Common myeloid progenitor, CD34-positive (primary cell): ENCODE results near the gene TMEM255B.

Experiments
- CTCF ChIA-PET: fragments of 350-600 bp; sonication (Branson Sonifier 250); formaldehyde crosslinking; loops from one replicate; lab custom pipeline; 2021; ENCODE audit warnings: antibody characterized with exemption; lab: Charles Lee
- POLR2A ChIA-PET: fragments of 350-600 bp; sonication (Branson Sonifier 250); formaldehyde crosslinking; loops from one replicate; lab custom pipeline; 2021; ENCODE audit warnings: antibody characterized with exemption; lab: Charles Lee
- DNase-seq, 3 donors: peaks; one replicate each; pipeline versions ENCODE4 v3.0.0 to v3.0.0-alpha.2; 2013
- H3K27ac ChIP-seq, 2 experiments: 1 replicate in 1 of 2; 2 replicates in 1 of 2; pipeline ENCODE4 v1.7.0; 2013; ENCODE audit warnings: inconsistent platforms in 2 of 2, low read length in 2 of 2, mild to moderate bottlenecking in 2 of 2, low read depth in 1 of 2, moderate library complexity in 1 of 2; ENCODE audit not compliant: severe bottlenecking in 2 of 2, insufficient read depth in 1 of 2, poor library complexity in 1 of 2
- H3K27me3 ChIP-seq, 5 experiments: replicated peaks in 2 of 5; 1 replicate in 3 of 5; 2 replicates in 2 of 5; pipeline versions ENCODE4 v1.6.1 to v1.7.0; 2013; ENCODE audit warnings: low read length in 4 of 5, mild to moderate bottlenecking in 2 of 5, moderate library complexity in 2 of 5, inconsistent platforms in 1 of 5; ENCODE audit not compliant: insufficient read depth in 5 of 5, control insufficient read depth in 4 of 5
- H3K36me3 ChIP-seq, 4 experiments: 1 replicate in 2 of 4; 2 replicates in 2 of 4; pipeline versions ENCODE4 v1.6.1 to v1.7.0; 2013; ENCODE audit warnings: low read length in 3 of 4, control low read depth in 1 of 4, mild to moderate bottlenecking in 1 of 4; ENCODE audit not compliant: control insufficient read depth in 4 of 4, insufficient read depth in 4 of 4
- H3K4me1 ChIP-seq, 4 experiments: 1 replicate in 3 of 4; 2 replicates in 1 of 4; pipeline versions ENCODE4 v1.6.1 to v1.7.1; 2013; ENCODE audit warnings: low read length in 3 of 4, mild to moderate bottlenecking in 3 of 4, control low read depth in 1 of 4, inconsistent platforms in 1 of 4, moderate library complexity in 1 of 4; ENCODE audit not compliant: control insufficient read depth in 4 of 4, insufficient read depth in 4 of 4; ENCODE audit errors: control extremely low read depth in 1 of 4
- H3K4me3 ChIP-seq, 7 experiments: 1 replicate in 4 of 7; 2 replicates in 3 of 7; pipeline versions ENCODE4 v1.5.1 to v1.7.0; 2013; ENCODE audit warnings: mild to moderate bottlenecking in 7 of 7, low read length in 6 of 7, moderate library complexity in 6 of 7, inconsistent platforms in 2 of 7, low read depth in 2 of 7, control low read depth in 1 of 7; ENCODE audit not compliant: insufficient read depth in 4 of 7, control insufficient read depth in 1 of 7; ENCODE audit errors: extremely low read depth in 1 of 7
- H3K9me3 ChIP-seq, 5 experiments: 1 replicate in 4 of 5; 2 replicates in 1 of 5; pipeline versions ENCODE4 v1.6.1 to v1.7.1; 2013; ENCODE audit warnings: low read length in 4 of 5, mild to moderate bottlenecking in 2 of 5, inconsistent platforms in 1 of 5, low read depth in 1 of 5, moderate library complexity in 1 of 5; ENCODE audit not compliant: control insufficient read depth in 4 of 5, insufficient read depth in 2 of 5; ENCODE audit errors: control extremely low read depth in 1 of 5
- WGBS: methylation state at CpG from one replicate; pipeline ENCODE4 v1.1.5; 2013; ENCODE audit not compliant: insufficient coverage; 5-methylcytosine and 5-hydroxymethylcytosine counted together

TMEM255B gene

DNA sequence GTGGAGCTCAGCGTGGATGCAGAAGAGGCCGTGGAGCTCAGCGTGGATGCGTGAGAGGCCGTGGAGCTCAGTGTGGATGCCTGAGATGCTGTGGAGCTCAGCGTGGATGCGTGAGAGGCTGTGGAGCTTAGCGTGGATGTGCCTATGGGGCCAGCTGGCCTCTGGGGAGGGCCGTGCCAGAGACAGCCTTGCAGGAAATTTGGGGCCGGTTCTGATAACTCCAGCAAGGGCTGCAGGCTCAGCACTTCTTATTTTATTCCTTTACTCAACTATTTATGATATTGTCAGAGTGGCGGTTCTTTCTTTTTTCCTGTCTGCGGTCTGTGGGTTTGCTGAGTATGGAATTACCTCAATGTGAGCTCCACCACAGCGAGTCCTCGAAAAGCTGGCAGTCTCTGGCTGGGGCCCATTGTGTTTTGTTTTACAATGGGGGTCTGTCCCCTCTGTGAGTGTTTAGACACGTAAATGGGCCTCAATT lies 17.8 kb upstream of the TMEM255B start:
- Histone ChIP-seq H3K4me3 (peak overlapping the region in 3 of 7 experiments; percentile 25 to 45 (median 45)), H3K4me1 (peaks cover 6 to 45% (median 37%) of the 10 kb centered on the region in 4 experiments), H3K27ac (no peak overlapping the region), H3K36me3 (no peaks in the 10 kb centered on the region), H3K9me3 (no peaks in the 10 kb centered on the region), H3K27me3 (peaks cover 0 to 49% (median 14%) of the 10 kb centered on the region in 5 experiments)
- peak; percentile 70 to 90 (median 90) for DNase-seq
- 0% methylated on average over 8 of the region's 15 CpGs for WGBS
- POLR2A ChIA-PET = interaction anchor here (0.6 kb wide), 1 partner anchor 565 kb away, joined by 3 read pairs; no protein-coding TSS in a partner anchor
- CTCF ChIA-PET = interaction anchor here (0.9 to 4.2 kb wide), 7 partner anchors 9 to 205 kb away, joined by 3 to 21 read pairs (median 4); no protein-coding TSS in a partner anchor

DNA sequence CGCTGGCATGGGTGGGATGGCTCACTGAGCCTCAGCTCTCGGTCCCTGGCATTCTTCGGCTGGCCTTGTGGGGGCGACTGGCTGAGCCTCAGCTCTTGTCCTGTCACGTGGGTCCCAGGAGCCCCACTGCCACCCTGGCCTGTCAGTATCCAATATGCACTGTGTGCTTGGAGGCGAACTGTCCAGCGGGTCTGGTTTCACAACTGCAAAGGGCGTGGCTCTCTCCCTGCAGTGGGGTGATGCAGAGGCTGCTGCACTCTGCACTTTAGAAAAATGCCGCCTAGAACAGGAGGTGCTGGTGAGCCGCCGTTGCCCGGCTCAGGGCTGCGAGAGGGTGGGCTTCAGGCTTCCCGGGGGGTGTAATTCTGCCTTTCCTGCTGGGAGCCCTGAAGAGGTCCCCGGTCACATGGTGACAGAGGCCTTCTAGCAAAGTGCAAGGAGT lies 17.0 kb upstream of the TMEM255B start:
- ChIA-PET CTCF (interaction anchor here (0.9 to 4.2 kb wide), 6 partner anchors 8 to 204 kb away, joined by 3 to 21 read pairs (median 4); no protein-coding TSS in a partner anchor), POLR2A (no interaction called here)
- Histone ChIP-seq H3K27me3 (peaks cover 0 to 45% (median 11%) of the 10 kb centered on the region in 5 experiments), H3K27ac (no peak overlapping the region), H3K36me3 (no peaks in the 10 kb centered on the region), H3K4me3 (peak overlapping the region in 3 of 7 experiments; percentile 19 to 45 (median 45)), H3K4me1 (peaks cover 6 to 38% (median 33%) of the 10 kb centered on the region in 4 experiments), H3K9me3 (no peaks in the 10 kb centered on the region)
- 10% methylated on average over 14 of the region's 15 CpGs for WGBS
- peak; percentile 46 to 62 (median 57) for DNase-seq

DNA sequence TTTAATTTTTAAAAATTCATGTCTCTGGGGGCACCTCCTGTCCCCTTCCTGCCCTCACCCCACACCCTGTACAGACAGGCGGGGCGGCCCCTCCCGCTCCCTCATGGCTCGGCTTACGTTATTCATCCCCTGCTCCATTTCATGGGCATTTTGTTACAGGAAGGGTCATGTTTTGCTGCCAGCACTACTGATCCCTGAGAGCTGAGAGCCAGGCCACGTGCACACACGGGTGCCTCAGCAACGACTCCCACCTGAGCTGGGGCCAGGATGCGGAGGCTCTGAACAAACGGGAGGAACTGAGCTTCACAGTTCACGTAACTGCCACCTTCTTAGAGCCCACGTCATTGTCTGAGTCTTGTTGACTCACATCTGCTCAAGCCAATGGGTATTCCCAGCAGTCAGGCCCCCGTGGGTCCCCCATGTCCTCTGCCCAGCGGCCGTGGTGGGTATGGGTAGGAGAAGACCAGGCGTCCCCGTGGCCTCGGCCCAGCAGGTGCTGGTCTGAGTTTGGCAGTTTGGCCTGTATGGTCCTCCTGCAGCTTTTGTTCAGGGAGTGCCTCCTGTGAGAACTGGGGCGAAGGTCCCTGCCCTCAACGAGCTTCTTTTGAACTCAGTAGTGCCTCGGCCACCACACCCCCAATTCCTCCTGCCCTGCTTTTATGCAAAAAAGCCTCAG lies 16.4 kb upstream of the TMEM255B start:
- WGBS = 75% methylated on average over 14 of the region's 21 CpGs
- Histone ChIP-seq H3K27ac (no peak overlapping the region), H3K4me1 (peaks cover 6 to 38% (median 33%) of the 10 kb centered on the region in 4 experiments), H3K9me3 (no peaks in the 10 kb centered on the region), H3K27me3 (peaks cover 0 to 48% (median 11%) of the 10 kb centered on the region in 5 experiments), H3K4me3 (peak overlapping the region in 2 of 7 experiments; percentile 19 to 45), H3K36me3 (no peaks in the 10 kb centered on the region)
- no peak for DNase-seq
- CTCF ChIA-PET = interaction anchor here (1.2 to 4.2 kb wide), 5 partner anchors 11 to 60 kb away, joined by 3 to 21 read pairs (median 5); no protein-coding TSS in a partner anchor
- POLR2A ChIA-PET = no interaction called here

DNA sequence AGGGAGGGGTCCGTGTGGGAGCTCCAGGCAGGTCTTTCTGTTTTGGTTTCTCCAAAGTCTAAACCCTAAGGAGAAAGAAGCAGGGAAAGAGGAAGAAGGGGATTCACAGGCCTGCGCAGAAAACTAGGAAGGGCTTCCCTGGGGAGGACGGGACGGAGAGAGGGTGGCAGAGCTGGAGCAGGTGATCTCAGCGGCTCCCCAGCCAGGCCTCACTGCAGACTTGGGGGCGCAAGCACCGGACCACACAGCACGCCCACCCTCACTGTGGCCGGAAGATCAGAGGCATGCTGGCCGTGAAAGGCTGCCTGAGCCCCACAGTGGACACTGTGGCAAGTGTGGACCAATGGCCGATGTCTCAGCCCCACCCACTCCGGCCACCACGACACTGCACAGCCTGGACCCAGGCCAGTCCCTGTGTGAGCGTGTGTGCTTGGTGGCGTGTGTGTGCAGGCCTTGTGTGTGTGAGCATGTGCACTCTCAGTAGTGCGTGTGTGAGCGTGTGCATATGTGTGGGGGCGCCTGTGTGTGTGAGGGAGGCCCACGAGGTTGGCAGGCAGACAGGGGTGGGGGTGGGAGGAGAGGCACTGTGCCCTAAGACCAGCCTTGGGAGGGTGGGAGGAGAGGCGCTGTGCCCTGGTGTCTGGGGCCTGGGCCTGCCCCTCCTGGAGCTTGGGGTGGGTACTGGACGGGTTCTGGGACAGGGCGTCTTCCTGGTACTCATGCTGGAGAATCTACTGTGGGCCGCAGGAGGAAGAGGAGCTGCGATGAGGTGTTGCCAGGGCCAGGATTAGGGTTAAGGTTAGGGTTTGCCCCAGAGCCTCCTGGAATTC lies 15.4 kb upstream of the TMEM255B start:
- ChIA-PET POLR2A (no interaction called here), CTCF (interaction anchor here (1.2 to 4.2 kb wide), 3 partner anchors 12 to 33 kb away, joined by 3 to 21 read pairs (median 4); no protein-coding TSS in a partner anchor)
- Histone ChIP-seq H3K27ac (no peak overlapping the region), H3K9me3 (no peaks in the 10 kb centered on the region), H3K4me3 (no peak overlapping the region), H3K27me3 (peaks cover 0 to 48% (median 11%) of the 10 kb centered on the region in 5 experiments), H3K4me1 (peaks cover 6 to 38% (median 33%) of the 10 kb centered on the region in 4 experiments), H3K36me3 (no peaks in the 10 kb centered on the region)
- 95% methylated on average over 20 of the region's 24 CpGs for WGBS
- no peak for DNase-seq

DNA sequence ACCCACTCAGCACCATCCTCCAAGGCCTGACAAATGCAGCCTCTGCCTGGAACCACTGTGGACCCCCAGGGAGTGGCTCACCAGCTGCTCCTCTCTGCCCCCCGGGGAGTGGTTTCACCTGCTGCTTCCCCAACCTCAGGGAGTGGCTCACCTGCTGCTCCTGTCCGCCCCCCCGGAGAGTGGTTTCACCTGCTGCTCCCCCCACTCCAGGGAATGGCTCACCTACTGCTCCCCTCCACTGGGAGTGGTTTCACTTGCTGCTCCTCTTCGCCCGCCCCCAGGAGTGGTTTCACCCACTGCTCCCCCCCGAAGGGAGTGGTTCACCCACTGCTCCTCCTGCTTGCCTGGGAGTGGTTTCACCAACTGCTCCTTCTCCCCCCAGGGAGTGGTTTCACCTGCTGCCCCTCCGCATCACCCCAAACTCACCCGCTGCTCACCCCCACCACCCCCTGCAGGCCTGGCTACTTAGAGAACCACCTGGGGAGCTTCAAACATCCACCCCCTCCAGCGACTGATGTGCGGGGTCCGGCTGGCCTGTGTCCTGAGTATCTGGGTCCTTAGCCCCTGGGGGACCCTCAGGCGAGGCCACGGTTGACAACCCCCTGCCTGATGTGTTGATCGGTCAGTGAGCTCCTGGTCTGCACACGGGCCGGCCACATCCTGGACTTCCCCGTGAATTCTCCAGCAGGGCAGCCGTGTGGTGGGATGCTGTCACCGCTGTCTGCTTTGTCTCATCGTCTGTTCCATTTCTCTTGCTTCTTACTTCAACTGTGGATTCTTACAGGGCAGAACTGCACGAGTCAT lies 14.6 kb upstream of the TMEM255B start:
- 92% methylated on average over 16 of the region's 21 CpGs for WGBS
- Histone ChIP-seq H3K4me1 (peaks cover 6 to 38% (median 33%) of the 10 kb centered on the region in 4 experiments), H3K9me3 (no peaks in the 10 kb centered on the region), H3K36me3 (no peaks in the 10 kb centered on the region), H3K27ac (no peak overlapping the region), H3K4me3 (no peak overlapping the region), H3K27me3 (peaks cover 0 to 45% (median 8%) of the 10 kb centered on the region in 5 experiments)
- no peak for DNase-seq
- ChIA-PET POLR2A (no interaction called here), CTCF (no interaction called here)

DNA sequence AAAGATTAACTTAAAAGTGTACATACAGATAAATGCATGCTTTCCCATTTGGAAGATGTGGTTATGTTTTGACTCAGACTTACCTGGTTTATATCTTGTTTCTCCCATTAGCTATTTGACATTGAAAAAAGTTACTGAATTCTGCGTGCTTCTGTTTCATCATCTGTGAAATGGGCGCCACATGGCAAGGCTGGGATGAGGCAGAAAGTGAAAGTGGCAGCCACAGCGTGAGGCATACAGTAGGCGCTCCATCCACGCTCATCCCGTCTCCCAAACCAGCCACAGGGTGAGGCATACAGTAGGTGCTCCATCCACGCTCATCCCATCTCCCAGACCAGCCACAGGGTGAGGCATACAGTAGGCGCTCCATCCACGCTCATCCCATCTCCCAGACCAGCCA lies 14.0 kb upstream of the TMEM255B start:
- CTCF ChIA-PET = no interaction called here
- Histone ChIP-seq H3K36me3 (no peaks in the 10 kb centered on the region), H3K4me1 (peaks cover 6 to 35% (median 31%) of the 10 kb centered on the region in 4 experiments), H3K27ac (no peak overlapping the region), H3K4me3 (no peak overlapping the region), H3K9me3 (no peaks in the 10 kb centered on the region), H3K27me3 (peaks cover 0 to 38% (median 8%) of the 10 kb centered on the region in 5 experiments)
- POLR2A ChIA-PET = no interaction called here
- 100% methylated on average over 3 of the region's 9 CpGs for WGBS
- no peak for DNase-seq
